ENCODE data around the gene MAGI1. TPM values are rescaled to one million over a fixed set of nuclear protein-coding genes. Genes with fewer than 3 reads are reported as not detected.

The MAGI1 gene
- total and polyA plus RNA-seq, 4 donors = 9.9 to 88.1 (median 24.6) TPM

DNA sequence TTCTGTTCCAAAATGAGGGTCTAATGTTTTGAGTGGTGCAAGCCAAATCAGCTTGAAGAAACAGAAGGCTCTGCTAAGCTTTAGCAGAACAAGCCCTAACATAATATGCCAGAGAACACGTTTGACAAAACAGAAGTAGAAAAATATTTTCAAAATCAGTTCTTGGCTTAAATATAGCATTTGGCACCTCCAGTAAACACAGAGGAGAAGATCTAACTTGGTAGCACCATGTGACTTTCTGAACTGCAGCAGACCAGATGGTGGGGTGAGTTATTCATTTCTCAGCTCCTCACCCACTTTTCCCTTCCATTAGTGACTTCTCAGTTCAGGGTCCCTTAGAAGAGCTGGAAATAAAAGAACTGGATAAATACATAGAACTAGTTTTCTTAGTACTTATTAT, 395.8 kb downstream of the MAGI1 start:
- peak in 2 of 3 donors; percentile 32 to 37 for DNase-seq
- no peak overlapping the region for H3K9ac ChIP-seq (ENCODE audit: insufficient read depth in 1 of 2, low read length in 2 of 2)
- H3K4me3 ChIP-seq = no peak overlapping the region
- no peak for ATAC-seq (ENCODE audit: insufficient read depth, low FRiP score)
- peaks cover 0 to 13% (median 0%) of the 10 kb centered on the region in 5 donors for H3K4me1 ChIP-seq (ENCODE audit: control insufficient read depth in 5 of 5, insufficient read depth in 5 of 5, low read length in 5 of 5)
- WGBS, 2 donors = 50 to 52% methylated on average over 1 of the region's 1 CpG
- no peak overlapping the region for H3K27ac ChIP-seq (ENCODE audit: low read depth in 1 of 2, low read length in 1 of 2)
- H3K9me3 ChIP-seq (ENCODE audit: control insufficient read depth in 4 of 4, insufficient read depth in 3 of 4, low read length in 3 of 4) = peaks cover 0 to 5% (median 0%) of the 10 kb centered on the region in 4 donors
- no peaks in the 10 kb centered on the region for H3K27me3 ChIP-seq (ENCODE audit: control insufficient read depth in 3 of 3, insufficient read depth in 3 of 3, low read length in 2 of 3)
- no peak for TF ChIP-seq CTCF (IDR thresholded peaks at IDR 0.05; ENCODE audit: control extremely low read depth, extremely low read depth)
- no peaks in the 10 kb centered on the region for H3K36me3 ChIP-seq (ENCODE audit: control insufficient read depth in 4 of 4, insufficient read depth in 4 of 4, low read length in 4 of 4)

DNA sequence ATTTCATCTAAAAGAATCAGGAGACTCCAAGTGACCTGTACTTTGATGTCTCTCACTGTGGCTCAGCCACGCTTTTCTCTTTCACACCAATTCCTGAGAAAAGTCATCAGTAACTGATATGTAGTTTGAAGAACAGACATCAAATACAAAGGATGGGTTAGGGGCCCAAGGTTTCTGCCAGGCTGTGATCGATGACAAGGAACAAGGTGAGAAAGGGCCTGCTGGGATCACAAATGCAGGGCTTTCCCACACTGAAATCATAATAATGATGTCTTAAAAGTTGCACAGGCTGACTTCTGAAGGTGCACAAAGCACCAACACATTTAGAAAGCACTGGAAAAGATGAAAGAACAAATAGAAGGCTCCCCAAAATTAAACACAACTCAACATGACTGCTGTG, 396.9 kb downstream of the MAGI1 start:
- peaks cover 0 to 15% (median 2%) of the 10 kb centered on the region in 5 donors for H3K4me1 ChIP-seq (ENCODE audit: control insufficient read depth in 5 of 5, insufficient read depth in 5 of 5, low read length in 5 of 5)
- H3K27ac ChIP-seq (ENCODE audit: low read depth in 1 of 2, low read length in 1 of 2) = no peak overlapping the region
- no peaks in the 10 kb centered on the region for H3K27me3 ChIP-seq (ENCODE audit: control insufficient read depth in 3 of 3, insufficient read depth in 3 of 3, low read length in 2 of 3)
- WGBS, 2 donors = 61 to 67% methylated on average over 2 of the region's 2 CpGs
- no peak overlapping the region for H3K4me3 ChIP-seq
- ATAC-seq (ENCODE audit: insufficient read depth, low FRiP score) = no peak
- TF ChIP-seq CTCF (IDR thresholded peaks at IDR 0.05; ENCODE audit: control extremely low read depth, extremely low read depth) = no peak
- no peak for DNase-seq
- H3K9me3 ChIP-seq (ENCODE audit: control insufficient read depth in 4 of 4, insufficient read depth in 3 of 4, low read length in 3 of 4) = peaks cover 0 to under 1% (median 0%) of the 10 kb centered on the region in 4 donors
- no peak overlapping the region for H3K9ac ChIP-seq (ENCODE audit: insufficient read depth in 1 of 2, low read length in 2 of 2)
- H3K36me3 ChIP-seq (ENCODE audit: control insufficient read depth in 4 of 4, insufficient read depth in 4 of 4, low read length in 4 of 4) = no peaks in the 10 kb centered on the region

DNA sequence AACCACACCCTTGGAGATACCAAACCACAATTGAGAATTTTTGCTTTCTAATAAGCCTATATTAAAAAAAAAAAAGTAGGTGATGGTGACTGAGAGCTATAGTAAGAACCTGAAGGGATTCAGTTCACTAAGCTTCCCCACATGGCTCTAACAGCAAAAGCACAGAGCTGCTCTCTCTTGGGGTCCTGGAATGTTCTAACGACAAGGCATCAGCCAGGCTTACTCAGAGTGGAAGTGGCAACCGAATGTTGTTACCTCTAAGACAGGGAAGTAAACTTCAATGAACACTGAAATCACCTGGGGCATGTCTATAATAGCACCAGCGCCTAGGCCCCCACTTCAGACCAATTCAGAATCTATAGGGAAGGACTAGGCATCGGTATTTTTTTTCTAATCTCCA, 397.7 kb downstream of the MAGI1 start:
- Histone ChIP-seq H3K9ac (ENCODE audit: insufficient read depth in 1 of 2, low read length in 2 of 2) (no peak overlapping the region), H3K4me3 (no peak overlapping the region), H3K27ac (ENCODE audit: low read depth in 1 of 2, low read length in 1 of 2) (no peak overlapping the region), H3K36me3 (ENCODE audit: control insufficient read depth in 4 of 4, insufficient read depth in 4 of 4, low read length in 4 of 4) (no peaks in the 10 kb centered on the region), H3K9me3 (ENCODE audit: control insufficient read depth in 4 of 4, insufficient read depth in 3 of 4, low read length in 3 of 4) (no peaks in the 10 kb centered on the region), H3K4me1 (ENCODE audit: control insufficient read depth in 5 of 5, insufficient read depth in 5 of 5, low read length in 5 of 5) (peaks cover 0 to 21% (median 2%) of the 10 kb centered on the region in 5 donors), H3K27me3 (ENCODE audit: control insufficient read depth in 3 of 3, insufficient read depth in 3 of 3, low read length in 2 of 3) (no peaks in the 10 kb centered on the region)
- DNase-seq = no peak
- no peak for ATAC-seq (ENCODE audit: insufficient read depth, low FRiP score)
- TF ChIP-seq CTCF (IDR thresholded peaks at IDR 0.05; ENCODE audit: control extremely low read depth, extremely low read depth) = no peak
- 84 to 87% methylated on average over 4 of the region's 4 CpGs for WGBS, 2 donors

DNA sequence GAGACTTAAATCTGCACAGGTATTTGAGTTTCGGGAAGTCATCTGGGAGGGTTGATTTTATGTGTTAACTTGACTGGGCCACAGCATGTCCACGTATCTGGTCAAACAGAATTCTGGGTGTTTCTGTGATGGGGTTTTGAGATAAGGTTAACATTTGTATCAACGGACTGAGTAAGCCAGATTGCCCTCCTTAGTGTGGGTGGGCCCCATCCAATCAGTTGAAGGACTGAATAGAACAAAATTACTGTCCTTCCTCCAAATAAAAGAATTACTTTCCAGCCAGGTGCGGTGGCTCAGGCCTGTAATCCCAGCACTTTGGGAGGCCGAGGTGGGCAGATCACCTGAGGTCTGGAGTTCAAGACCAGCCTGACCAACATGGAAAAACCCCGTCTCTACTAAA, 399.3 kb downstream of the MAGI1 start:
- Histone ChIP-seq H3K9ac (ENCODE audit: insufficient read depth in 1 of 2, low read length in 2 of 2) (no peak overlapping the region), H3K4me3 (no peak overlapping the region), H3K36me3 (ENCODE audit: control insufficient read depth in 4 of 4, insufficient read depth in 4 of 4, low read length in 4 of 4) (no peaks in the 10 kb centered on the region), H3K9me3 (ENCODE audit: control insufficient read depth in 4 of 4, insufficient read depth in 3 of 4, low read length in 3 of 4) (no peaks in the 10 kb centered on the region), H3K27me3 (ENCODE audit: control insufficient read depth in 3 of 3, insufficient read depth in 3 of 3, low read length in 2 of 3) (no peaks in the 10 kb centered on the region), H3K27ac (ENCODE audit: low read depth in 1 of 2, low read length in 1 of 2) (no peak overlapping the region), H3K4me1 (ENCODE audit: control insufficient read depth in 5 of 5, insufficient read depth in 5 of 5, low read length in 5 of 5) (peaks cover 0 to 21% (median 2%) of the 10 kb centered on the region in 5 donors)
- DNase-seq (no peak), ATAC-seq (ENCODE audit: insufficient read depth, low FRiP score) (no peak)
- no peak for TF ChIP-seq CTCF (IDR thresholded peaks at IDR 0.05; ENCODE audit: control extremely low read depth, extremely low read depth)
- WGBS, 2 donors = 85 to 95% methylated on average over 6 of the region's 6 CpGs

Measured in lung (tissue), 12 donors.